NCI-H748 (cell line): ENCODE measurements around the gene ASCL5.
A peak's percentile ranks its signal among the peaks of the same experiment; 100 is the strongest.

ENCODE experiments used
- DNase-seq: peaks from one replicate; lab custom pipeline; 2025; ENCODE audit not compliant: unreplicated experiment; lab: John Stamatoyannopoulos, UW

ASCL5 gene

DNA sequence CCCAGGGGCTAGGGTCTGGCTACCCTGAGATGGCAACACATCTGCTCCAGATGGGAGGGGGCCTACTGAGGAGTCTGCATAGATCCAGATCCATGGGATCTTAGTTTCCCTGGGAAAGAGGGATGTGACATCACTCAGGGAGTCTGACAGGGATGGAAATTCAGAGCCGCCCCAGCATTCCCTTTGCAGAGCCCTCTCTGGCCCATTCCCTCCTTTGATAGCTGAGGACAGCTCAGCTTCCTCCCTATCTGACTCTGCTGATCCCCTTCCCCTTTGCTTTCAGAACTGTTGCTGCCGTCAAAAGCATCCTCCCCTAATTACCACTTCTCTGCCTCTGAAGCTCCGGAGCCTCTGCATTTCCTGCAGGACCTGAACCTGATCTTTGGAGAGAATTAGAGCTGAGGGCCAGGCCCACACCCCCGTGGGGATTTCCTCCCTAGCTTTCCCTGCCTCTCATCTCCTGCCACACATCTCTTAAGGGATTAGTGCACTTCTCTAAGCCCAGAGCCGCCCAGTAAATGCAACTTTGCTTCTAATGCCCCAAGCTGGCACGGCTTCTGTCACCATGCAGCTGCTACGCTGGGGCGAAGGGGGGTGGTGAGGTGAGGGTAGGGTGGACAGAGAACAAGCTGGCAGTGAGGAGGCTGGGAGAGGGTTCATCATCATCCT lies 9.5 kb upstream of the ASCL5 start:
- no peak for DNase-seq

DNA sequence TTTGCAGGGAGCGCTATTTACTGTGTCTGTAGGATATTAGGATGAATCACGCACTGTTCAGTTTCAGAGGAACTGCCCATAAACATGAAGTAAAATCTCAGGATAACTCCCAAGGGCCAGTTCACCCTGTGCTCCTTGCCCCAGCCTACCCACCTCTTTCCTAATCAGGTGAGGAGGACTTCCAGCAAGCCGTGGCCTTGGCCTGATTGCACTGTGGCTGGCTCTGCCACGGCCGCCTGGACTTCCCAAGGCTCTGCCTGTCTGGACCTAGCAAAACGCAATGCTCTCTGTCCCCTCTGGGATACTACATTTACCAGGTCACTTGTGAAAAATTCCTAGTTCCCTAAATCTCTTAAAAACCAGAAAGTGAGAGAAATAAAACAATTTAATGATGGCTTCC lies 7.4 kb upstream of the ASCL5 start:
- DNase-seq: no peak

DNA sequence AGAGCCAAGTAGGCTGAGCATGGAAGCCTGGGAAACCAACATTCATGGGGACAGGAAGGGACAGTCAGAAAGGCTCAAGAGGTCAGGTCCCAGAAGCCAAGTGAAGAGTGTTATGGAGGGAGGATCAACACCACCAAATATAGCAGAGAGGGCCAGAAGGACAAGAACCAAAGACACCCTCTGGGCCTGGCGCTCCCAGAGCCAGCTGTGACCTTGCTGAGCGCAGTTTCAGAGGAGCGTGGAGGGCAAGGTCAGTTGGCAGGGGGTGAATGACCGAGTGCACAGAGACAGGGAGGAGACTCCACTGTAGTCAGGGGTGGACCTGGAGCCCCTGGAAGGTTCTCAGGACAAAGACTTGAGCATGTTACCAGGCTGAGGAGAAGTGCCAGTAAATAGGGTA lies 4.4 kb upstream of the ASCL5 start:
- no peak for DNase-seq

DNA sequence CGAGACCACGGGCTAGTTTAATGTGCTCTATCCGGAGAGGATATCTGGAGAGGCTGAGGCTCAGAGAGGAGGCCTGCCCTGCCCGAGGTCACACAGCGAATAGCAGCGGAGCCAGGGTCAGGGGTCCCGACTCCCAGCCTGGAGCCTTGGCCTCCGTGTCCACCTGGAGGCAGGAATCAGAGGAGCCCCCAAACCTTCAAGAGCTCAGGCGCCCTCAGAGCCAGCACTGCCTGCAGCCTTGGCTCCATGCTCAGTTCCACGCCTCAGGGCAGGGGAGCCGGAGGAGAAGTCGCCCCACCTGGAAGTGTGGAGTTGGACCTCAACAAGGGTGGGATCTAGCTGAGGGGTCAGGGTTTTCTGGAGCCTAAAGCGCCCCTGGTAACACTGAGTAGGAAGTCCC lies 2.0 kb upstream of the ASCL5 start:
- no peak for DNase-seq

DNA sequence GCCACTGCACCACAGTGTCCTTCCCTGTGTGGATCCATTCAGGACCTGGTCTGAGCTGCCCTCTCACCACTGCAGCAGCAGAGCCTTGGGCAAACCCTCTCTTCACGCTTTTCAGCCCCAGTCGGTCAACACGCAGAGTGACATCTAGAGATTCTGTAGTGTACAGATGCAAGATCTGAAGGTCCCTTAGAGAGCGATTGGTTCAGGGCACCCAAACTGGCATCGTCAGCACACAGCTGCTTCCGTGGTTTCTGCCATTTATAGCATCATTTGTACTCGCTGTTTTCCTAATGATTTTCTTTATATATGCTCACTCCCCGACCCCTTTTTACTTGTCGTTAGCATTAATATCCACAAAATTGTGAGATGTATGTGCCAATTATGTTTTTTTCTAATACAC lies 1.5 kb upstream of the ASCL5 start:
- no peak for DNase-seq

DNA sequence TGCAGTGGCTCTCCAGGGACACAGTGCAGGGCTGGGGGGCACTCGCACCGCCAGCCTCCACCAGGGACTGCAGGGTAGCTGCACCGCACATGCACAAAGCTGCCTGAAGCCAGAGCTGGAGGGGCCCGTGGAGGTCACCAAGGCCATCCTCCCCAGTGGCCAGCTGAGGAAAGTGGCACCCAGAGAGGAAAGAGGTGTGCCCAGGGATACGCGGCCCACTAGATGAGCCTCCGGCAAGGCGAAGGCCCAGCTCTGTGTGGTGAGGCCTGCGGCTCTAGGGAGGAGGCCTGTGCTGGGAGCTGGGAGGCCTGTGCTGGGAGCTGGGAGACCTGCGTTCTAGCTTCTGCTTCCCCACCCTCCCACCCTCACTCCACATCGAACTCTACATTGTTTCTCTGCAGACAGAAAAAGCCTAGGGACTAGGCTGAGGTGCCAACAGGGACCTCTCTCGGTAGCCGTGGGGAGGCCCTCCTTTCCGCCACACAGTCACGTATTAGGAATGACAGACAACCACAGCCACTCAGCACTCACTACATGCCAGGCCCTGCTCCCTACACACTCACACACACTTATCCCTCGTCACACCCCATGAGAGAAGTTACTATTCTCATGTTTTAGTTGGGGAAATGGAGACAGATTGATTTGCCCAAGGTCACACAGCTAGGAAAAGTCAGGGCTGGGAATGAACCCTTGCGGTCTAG lies 921 bp upstream of the ASCL5 start:
- DNase-seq: no peak

DNA sequence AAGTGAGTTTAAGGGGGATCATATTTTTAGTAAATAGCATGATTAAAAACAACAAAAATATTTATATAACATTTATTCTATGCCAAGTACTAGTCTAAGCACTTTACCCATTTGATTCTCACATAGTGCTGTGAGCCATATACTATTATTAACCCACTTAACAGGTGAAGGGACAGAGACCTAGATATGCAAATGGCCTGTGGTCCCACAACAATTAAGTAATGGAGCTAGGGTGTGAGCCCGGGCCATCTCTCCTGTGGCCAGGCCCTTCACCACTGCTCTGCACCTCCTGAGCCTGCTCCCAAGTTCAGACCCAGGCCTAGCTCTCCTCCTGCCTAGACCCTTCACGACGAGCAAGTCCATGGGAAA lies 537 bp downstream of the ASCL5 start:
- DNase-seq: no peak

DNA sequence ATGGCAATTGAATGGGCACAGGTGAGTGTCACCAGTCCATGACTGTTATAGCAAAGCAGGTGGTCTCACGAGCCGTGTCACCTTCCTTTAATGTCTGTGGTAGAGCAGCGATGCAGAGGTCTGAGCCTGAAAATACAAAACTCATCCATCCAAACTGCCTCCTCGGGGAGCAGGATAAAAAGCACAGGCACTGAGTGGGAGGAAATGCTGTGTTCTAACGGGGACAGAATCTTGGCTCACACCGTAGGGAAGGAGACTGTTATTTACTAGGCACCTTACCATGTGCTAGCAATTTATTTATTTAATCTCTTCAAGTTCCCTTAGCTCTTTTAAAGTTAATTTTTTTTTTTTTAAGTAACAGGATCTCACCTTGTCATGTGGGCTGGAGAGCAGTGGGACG lies 1.2 kb downstream of the ASCL5 start:
- no peak for DNase-seq

DNA sequence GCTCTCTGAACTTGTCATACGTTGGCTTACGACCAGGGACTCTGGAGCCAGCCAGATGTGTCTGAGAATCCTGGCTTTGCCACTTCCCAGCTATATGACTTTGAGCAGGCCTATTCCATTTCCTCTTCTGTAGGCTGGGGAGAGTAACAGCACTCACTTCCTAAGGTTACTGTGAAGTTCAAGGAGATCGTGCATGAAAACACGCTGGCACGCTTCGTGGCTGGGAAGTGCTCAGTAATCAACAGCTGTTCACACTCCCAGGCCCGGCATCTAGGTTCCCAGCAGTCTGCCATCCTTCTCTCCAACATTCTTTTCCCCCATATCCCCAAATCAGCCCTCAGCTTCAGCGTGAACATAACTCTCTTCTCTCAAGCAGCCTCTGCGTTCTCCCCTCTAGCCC lies 2.0 kb downstream of the ASCL5 start:
- DNase-seq: no peak

DNA sequence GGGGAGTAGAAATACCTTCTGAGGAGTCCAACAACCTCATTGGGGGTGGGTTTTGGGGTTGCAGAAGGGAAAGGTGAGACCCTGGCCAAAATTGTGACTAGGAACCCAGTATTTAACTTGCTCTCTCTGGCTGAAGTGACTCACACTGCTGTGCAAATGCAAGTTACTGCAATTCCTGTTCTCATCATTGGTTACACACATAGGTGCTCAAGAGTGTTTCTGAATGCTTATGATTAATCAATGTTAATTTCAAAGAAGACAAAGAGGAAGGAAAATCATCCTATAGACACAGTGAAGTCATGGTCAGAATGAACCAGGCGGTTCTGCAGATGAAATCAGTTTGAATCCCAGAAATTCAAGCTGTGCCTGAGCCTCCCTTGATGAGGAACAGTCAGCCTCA lies 3.1 kb downstream of the ASCL5 start:
- DNase-seq: no peak

DNA sequence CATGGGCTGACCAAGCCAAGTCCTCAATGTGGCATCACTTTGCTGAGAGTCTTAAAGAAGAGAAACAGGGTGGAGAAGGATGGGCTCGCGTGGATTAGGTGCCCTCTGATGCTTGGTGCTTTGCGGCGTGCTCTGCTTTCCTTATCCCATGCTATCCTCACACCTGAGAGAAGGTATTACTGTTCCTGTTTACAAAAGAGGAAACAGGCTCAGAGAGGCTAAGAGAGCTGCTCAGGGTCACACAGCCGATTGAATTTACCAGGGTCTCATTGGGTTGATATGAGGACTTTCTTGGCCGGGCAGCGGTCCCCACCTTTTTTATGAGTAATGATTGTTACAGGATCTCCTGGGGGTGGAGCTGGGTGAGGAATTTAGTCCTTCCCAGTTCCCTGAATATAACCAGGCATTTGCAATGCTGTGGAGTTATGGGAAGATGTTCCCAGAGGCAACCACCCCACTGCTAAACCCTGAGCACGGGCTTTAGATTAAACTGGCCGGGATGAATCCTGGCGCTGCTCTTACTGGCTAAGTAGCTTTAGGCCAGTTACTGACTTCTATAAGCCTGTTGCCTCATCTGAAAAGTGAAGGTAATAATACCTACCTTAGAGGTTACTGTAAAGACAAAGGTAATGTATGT lies 4.5 kb downstream of the ASCL5 start:
- no peak for DNase-seq

DNA sequence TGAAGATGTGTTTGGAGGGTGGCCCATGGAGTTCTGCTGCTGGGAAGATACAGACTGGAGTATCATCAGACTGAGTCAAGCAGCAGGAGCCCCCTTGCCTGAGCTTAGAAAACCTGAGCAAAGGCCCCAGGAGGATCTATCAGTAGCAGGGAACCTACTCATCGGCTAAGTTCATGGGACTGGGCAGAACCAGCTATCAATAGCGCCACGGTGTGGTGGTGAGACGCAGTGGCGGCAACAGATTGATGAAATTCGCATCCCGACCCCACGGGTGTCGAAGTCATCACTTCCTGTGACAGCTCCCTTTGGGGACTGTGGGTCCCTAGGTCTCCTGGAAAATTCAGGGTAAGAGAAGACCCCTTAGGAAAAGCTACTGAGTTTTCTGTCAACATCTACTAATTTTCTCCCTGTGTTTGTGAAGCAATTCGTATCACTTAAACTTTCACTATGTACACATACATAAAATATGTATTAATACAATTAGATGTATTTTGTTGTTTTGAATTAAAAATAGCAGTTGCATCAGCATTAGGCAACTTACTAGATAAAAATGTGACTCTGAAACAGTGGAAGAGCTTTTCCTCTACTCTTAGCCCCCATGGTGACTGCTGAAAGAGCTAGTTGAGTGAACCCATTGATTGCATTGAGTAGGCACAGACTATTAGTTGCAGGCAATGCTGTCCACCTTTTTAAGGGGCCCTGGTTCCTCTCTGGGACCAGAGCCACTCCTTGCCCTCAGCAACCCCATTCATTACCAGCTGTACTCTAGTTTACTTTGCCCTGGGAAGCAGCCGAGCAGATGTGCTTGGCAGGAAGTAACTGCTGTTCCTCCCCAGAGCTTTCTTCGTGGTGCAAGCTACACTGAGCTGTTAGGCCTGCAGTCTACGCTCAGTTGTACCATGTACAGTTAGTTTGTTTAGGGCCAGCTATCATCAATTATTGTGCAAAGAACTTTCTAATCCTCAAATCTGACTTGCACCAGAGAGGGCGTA lies 7.5 kb downstream of the ASCL5 start:
- peak; percentile 43 for DNase-seq

DNA sequence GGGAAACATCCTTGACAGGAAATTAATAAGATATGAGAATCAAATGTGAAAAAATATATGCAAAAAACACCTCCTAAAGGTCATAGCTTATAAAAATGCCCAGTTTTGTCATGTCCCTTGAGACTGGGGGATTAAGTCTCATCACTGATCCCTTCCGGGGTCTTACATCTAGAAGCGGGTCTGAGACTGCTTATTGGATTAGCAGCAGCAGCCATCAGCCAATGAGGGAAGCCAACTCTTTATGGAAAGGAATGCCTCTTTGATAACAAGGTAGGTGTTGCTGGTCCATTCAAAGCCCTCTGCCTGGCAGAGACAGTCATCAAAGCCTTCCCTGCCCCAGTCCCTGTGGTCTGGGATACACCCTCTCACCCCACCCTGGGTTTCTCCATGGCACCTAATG lies 10.9 kb downstream of the ASCL5 start:
- no peak for DNase-seq

DNA sequence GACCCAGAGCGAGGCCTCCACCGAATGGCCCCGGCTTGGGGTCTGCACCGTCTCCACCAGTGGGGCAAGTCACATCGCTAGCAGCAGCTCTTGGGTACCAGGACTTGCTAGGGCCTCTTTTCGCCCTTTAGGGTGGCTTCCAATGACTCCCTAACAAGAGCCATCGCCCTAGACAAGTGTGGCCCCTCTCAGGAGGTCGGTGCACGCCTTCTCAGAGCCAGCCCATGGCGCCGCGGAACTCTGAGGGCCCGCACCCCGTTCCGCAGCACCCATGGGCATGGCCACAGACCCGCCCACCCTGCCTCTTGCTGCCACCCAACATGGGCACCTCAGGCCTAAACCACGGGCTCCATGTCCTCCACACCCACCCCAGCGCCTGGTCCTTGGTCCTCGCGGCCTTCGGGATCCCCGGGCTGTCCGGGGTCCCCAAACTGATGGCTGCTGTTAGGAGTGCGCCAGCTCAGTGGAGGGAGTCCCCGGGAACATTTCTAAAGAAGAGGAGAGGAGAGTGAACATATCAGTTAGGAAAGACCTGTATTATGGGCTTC lies 11.5 kb downstream of the ASCL5 start:
- no peak for DNase-seq

DNA sequence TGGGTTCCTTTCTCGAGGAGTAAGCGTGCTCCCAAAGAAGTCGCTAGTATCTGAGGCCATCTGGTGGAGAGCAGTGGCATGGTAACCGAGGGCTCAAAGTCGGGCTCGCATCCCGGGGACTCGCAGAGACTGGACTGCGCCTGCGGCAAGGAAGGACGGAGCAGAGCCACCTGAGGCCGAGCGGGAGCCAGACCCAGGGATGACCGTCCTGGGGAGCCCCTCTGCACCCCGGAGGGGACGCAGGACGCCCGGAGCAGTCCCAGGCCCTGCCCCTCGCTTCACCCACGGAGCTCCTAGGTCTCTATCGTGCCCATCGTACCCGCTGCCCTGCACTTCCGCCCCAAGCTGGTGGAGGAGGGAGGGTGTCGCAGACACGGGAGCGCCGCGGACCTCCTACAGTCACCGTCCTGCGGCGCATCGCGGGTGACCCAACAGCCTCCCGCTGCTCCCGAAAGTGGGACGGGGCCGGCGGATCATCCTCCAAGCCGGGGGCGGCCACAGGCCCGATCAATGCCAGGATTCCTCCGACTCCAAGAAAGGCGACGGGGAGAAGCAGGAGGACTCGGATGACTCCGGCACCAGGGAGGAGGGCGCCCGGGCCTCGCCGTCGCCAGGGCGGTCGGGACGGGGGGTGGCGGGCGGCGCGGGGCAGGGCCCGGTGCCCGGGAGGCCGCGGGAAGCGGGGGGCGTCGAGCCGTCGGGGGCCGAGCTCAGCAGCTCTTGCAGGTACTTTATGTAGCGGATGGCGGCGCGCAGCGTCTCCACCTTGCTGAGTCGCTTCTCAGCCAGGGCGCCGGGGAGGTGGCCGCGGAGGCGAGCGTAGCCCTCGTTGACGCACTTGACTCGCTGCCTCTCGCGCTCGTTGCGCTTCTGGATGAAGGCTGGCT lies 12.5 kb downstream of the ASCL5 start:
- DNase-seq: peak; percentile 90

DNA sequence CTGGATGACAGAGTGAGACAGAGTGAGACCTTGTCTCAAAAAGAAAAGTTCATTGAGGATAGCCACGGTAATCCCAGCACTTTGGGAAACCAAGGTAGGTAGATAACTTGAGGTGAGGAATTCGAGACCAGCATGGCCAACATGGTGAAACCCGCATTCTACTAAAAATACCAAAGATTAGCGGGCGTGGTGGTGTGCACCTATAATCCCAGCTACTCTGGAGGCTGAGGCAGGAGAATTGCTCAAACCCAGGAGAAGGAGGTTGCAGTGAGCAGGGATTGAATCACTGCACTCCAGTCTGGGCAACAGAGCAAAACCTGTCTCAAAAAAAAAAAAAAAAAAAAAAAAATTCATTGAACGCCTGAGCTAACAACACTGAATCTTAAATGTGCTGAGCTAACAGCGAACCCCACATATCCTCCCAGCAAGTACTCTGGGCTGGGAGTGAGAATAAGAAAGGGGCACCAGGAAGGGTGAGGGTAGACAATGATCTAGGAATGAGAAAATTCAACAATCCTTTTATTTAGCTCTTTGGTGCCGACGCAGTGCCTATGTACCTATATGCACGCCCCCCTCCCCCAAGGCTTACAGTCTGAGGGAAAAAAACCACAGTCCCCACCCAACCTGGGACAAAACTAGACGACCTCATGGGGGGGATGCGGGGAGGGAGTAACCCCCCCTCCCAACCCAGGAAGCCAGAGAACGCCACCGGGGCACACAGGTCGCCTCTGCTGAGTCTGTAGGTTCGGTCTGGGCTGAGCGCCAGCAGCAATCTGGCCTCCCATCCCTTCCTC lies 13.3 kb downstream of the ASCL5 start:
- no peak for DNase-seq

DNA sequence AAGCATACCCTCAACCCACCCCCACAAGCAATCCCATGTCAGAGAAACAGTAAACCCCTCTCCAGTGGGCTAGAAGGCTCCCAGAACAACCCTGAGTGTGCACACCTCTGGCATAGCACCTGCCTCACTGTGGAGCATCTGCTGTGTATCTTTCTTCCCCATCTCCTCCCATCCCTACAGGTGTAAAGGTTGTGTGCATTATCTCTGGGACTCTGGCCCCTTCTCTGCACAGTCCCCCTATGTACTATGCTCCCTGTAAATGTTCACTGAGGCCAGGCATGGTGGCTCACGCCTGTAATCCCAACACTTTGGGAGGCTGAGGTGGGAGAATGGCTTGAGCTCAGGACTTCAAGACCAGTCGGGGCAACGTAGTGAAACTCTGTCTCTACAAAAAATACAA lies 14.1 kb downstream of the ASCL5 start:
- DNase-seq: no peak

DNA sequence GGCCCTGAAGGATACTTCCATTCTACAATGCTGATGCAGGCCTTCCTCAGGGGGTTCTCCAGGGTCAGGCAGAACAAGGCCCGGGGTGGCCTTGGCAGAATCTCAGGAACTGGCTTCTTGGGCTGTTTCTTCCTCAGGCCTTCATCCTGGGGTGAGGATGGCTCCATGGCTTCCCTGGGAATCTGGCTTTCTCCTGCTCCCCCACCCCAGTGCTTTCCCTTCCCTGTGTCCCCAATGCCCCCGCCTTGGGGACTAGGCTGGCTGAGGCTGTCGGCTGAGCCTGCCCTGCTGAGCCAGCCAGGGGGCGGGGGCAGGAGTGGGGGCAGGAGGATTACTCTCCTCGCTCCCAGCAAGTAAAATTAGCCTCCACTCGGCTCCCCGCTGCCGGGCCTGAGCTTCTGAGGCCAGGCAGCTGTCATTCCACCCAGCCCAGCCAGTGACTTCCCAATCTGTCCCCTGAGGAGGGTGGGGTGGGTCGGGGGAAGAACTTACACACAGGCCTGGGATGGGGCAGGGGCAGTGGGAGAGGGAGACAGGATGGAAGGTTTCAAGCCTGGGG lies 14.7 kb downstream of the ASCL5 start, which contains the start of gene CACNA1S:
Gene CACNA1S (minus strand): TSS at position 254 of the 559 bp plus-strand sequence. CDS start 87 bp downstream, at position 167.
- no peak for DNase-seq

DNA sequence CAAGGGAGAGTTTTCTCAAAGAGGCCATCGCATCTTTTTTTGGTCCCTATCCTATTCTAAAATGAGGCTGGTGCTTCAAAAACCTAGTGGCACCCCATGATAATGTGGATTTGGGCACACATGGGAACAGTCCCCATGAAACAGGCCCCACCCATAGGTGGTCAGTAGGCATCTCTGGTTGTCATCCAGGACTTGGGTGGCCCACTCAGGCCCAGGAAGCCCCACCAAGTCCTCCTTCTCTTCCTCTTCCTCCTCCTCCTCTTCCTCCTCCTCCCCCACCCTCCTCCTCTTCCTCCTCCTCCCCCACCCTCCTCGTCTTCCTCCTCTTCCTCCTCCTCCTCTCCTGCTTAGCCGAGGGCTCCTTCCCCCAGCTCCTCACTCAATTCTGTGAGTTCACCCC lies 15.3 kb downstream of the ASCL5 start:
- no peak for DNase-seq
